WI38 (cell line): Measurements from ENCODE around the gene PEX14.

ENCODE experiments used
- H3K4me3 ChIP-seq: 2 replicates; pipeline ENCODE4 v1.5.1; 2011; ENCODE audit warnings: low read depth, mild to moderate bottlenecking, control low read depth, low read length
- TF ChIP-seq, protein P1 (sequence below): IDR thresholded peaks from 2 replicates; pipeline ENCODE4 v1.5.1; 2012; ENCODE audit warnings: low read depth, mild to moderate bottlenecking, control low read depth, low read length

PEX14 gene

DNA sequence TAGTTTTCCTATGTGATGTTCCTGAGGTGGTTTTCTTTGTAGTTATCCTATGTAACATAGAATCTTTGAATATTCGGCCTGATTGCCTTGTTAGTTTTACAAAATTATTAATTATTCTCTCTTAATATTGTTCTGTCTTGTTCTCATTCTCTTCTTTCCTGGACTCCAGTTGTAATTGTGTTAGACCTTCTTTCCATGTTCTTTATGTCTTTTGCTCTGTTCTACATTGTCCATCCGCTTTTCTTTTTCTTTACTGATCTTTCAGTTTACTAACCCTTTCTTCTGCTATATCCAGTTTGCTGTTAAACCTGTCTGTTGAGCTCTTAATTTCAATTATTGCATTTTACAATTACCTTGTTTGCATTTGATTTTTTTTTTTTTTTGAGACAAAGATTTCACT lies 89.3 kb downstream of the PEX14 start:
- TF ChIP-seq, protein P1, sequence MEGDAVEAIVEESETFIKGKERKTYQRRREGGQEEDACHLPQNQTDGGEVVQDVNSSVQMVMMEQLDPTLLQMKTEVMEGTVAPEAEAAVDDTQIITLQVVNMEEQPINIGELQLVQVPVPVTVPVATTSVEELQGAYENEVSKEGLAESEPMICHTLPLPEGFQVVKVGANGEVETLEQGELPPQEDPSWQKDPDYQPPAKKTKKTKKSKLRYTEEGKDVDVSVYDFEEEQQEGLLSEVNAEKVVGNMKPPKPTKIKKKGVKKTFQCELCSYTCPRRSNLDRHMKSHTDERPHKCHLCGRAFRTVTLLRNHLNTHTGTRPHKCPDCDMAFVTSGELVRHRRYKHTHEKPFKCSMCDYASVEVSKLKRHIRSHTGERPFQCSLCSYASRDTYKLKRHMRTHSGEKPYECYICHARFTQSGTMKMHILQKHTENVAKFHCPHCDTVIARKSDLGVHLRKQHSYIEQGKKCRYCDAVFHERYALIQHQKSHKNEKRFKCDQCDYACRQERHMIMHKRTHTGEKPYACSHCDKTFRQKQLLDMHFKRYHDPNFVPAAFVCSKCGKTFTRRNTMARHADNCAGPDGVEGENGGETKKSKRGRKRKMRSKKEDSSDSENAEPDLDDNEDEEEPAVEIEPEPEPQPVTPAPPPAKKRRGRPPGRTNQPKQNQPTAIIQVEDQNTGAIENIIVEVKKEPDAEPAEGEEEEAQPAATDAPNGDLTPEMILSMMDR: no peak
- no peak overlapping the region for H3K4me3 ChIP-seq

DNA sequence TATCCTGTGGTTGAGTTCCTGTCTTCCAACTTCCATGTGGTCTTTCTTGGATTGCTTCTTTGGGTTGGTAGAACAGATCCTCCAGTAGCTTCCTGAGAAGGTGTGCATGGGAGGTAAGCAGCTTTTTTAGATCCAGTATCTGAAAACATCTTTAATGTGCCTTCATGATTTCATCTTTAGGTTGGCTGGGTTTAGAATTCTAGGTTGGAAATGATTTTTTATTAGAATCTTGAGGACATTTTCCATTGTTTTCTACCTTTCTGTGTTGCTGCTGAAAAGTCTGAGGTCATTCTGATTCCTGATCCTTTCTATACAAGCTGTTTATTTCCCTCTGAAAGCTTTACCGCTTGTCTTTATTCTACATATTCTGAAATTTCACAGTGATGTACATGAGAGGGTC lies 94.8 kb downstream of the PEX14 start:
- no peak overlapping the region for H3K4me3 ChIP-seq
- TF ChIP-seq, protein P1: no peak

DNA sequence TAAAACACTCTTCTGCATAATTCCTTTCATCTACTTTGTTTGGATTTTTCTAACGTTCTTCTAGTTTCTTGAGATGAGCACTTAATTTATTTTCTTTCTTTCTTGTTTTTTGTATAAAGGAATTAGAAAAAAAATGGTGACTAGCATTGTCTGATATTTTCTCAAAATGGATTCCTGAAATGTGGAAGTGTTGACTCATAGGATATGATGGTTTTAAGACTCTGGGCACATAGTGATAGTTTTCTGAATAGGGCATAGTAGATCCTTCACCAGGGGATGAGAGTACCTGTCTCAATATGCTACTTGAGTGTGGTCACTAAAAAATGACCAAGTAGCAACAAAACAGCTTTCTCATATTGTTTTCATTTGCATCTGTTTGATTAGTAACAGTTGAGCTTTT lies 100.9 kb downstream of the PEX14 start:
- TF ChIP-seq, protein P1: no peak
- no peak overlapping the region for H3K4me3 ChIP-seq

DNA sequence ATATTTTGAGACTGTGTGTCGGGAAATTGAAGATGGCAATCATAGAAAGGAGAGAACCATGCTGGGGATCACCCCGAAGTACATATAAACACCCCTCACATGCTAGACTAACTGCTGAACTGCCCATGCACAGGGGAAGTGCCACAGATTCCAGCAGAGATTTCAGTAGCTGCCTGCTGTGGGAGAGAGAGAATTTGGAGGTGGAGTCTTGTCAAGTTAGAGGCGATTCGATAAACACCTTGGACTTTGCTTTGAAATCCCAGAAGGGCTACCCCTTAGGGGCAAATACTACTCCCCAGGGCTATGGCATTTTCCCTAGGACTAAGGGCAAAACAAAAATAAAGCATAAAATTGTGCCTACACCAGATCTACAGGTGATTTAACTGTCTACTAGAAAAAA lies 103.3 kb downstream of the PEX14 start:
- no peak overlapping the region for H3K4me3 ChIP-seq
- TF ChIP-seq, protein P1: no peak

DNA sequence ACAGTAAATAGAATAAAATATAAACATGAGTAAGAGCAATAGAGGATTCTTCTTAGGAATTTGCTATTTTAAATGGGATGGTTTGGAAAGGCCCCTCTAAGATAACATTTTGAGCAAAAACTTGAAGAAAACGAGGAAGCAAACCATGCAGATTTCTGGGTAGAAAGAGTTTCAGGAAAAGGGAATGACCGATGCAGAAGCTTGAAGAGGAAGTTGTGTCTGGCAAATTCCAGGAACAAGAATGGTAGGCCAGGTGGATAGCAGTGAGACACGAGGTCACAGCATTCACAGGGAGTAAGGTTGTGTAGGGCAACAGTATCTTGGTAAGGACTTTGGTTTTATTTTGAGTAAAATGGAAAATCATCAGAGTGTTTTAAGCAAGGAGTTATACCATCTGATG lies 108.9 kb downstream of the PEX14 start:
- no peak overlapping the region for H3K4me3 ChIP-seq
- TF ChIP-seq, protein P1: no peak

DNA sequence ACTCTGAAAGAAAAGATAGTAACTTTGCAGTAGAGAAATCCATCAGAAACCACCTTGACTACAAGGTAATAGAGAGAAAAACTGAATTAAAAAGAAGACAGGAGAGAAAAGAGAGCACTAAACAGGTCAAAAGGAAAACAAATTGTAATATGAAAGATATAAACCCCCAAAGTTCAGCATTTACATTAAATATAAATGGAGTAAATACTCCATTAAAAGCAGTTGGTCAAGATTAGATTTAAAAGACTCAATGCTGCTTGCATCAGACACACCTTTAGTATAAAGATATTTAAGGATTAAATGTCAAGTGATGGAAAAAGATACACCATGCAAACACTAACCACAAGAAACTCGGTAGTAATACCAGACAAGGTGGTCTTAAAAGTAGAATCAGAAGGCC lies 110.5 kb downstream of the PEX14 start:
- H3K4me3 ChIP-seq: no peak overlapping the region
- TF ChIP-seq, protein P1: no peak

DNA sequence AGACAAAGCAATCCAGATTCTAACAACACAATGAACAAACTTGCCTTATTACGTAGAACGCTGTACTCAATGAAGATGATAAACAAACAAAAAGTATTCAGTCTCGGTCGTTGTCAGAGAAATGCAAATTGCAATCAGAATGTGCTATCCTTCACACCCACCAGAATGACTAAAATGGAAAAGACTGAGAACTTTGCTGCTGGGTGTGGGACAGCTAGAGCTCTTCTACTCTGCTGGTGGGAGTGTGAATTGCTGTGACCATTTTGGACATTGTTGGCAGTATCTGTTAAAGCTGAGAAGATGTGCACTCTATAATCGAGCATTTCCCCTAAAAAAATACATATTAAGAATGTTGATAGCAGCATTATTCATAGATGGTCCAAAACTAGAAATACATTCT lies 111.4 kb downstream of the PEX14 start:
- TF ChIP-seq, protein P1: no peak
- H3K4me3 ChIP-seq: no peak overlapping the region

DNA sequence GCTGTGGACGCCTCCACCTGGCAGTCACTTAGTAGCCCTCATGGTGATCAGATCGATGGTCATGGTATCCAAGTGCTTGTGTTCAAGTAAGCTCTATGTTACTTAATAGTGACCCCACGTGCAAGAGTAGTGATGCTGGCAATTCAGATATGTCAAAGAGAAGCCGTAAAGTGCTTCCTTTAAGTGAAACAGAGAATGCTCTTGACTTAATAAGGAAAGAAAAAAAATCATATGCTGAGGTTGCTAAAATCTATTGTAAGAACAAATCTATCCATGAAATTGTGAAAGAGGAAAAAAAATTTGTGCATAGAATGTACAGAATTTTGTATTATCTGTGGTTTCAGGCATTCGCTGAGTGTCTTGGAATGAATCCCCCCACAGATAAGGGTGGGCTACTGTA lies 113.9 kb downstream of the PEX14 start:
- TF ChIP-seq, protein P1: no peak

More for the DNA sequence above, 113.9 kb downstream of the PEX14 start:
- H3K4me3 ChIP-seq: no peak overlapping the region
